ENCODE results near the gene FDX1.
A peak's percentile ranks its signal among the peaks of the same experiment; 100 is the strongest.

Gene FDX1

GRCh38 chr11:110425751-110426545, 3.8 kb upstream of the FDX1 start:
- peaks cover 18% of the 10 kb centered on the region for H3K4me1 Mint-ChIP-seq (ENCODE audit: low read depth)
- H3K27me3 Mint-ChIP-seq = no peaks in the 10 kb centered on the region
- peaks cover 4% of the 10 kb centered on the region for H3K9me3 Mint-ChIP-seq
- H3K36me3 Mint-ChIP-seq (ENCODE audit: low read depth) = peaks cover 3% of the 10 kb centered on the region
- H3K4me3 Mint-ChIP-seq = no peak overlapping the region
- H3K27ac Mint-ChIP-seq = no peak overlapping the region

- Mint-ChIP-seq H3K9me3 (no peaks in the 10 kb centered on the region), H3K4me3 (no peak overlapping the region), H3K27ac (no peak overlapping the region), H3K4me1 (ENCODE audit: low read depth) (peaks cover 39% of the 10 kb centered on the region), H3K36me3 (ENCODE audit: low read depth) (peaks cover 3% of the 10 kb centered on the region), H3K27me3 (no peaks in the 10 kb centered on the region)
These were observed 1.7 kb upstream of the FDX1 start for GRCh38 chr11:110428040-110428439.

GRCh38 chr11:110428956-110429730, 605 bp upstream of the FDX1 start:
- no peaks in the 10 kb centered on the region for H3K9me3 Mint-ChIP-seq
- peak overlapping the region; percentile 66 for H3K27ac Mint-ChIP-seq
- H3K4me1 Mint-ChIP-seq (ENCODE audit: low read depth) = peaks cover 50% of the 10 kb centered on the region
- H3K36me3 Mint-ChIP-seq (ENCODE audit: low read depth) = peaks cover 7% of the 10 kb centered on the region
- H3K4me3 Mint-ChIP-seq = peak overlapping the region; percentile 77
- no peaks in the 10 kb centered on the region for H3K27me3 Mint-ChIP-seq

- H3K27me3 Mint-ChIP-seq = no peaks in the 10 kb centered on the region
- H3K4me1 Mint-ChIP-seq (ENCODE audit: low read depth) = peaks cover 60% of the 10 kb centered on the region
- no peaks in the 10 kb centered on the region for H3K9me3 Mint-ChIP-seq
- peak overlapping the region; percentile 99 for H3K4me3 Mint-ChIP-seq
- H3K36me3 Mint-ChIP-seq (ENCODE audit: low read depth) = peaks cover 7% of the 10 kb centered on the region
- peak overlapping the region; percentile 98 for H3K27ac Mint-ChIP-seq
These were observed 711 bp downstream of the FDX1 start for GRCh38 chr11:110430267-110431050.

GRCh38 chr11:110431051-110431672, 1.4 kb downstream of the FDX1 start:
- H3K4me1 Mint-ChIP-seq (ENCODE audit: low read depth) = peaks cover 66% of the 10 kb centered on the region
- no peaks in the 10 kb centered on the region for H3K9me3 Mint-ChIP-seq
- H3K4me3 Mint-ChIP-seq = peak overlapping the region; percentile 99
- H3K27ac Mint-ChIP-seq = peak overlapping the region; percentile 98
- H3K27me3 Mint-ChIP-seq = no peaks in the 10 kb centered on the region
- H3K36me3 Mint-ChIP-seq (ENCODE audit: low read depth) = peaks cover 7% of the 10 kb centered on the region

GRCh38 chr11:110431674-110432073, 1.9 kb downstream of the FDX1 start:
- Mint-ChIP-seq H3K27ac (peak overlapping the region; percentile 98), H3K27me3 (no peaks in the 10 kb centered on the region), H3K4me3 (peak overlapping the region; percentile 99), H3K4me1 (ENCODE audit: low read depth) (peaks cover 71% of the 10 kb centered on the region), H3K36me3 (ENCODE audit: low read depth) (peaks cover 8% of the 10 kb centered on the region), H3K9me3 (no peaks in the 10 kb centered on the region)

- Mint-ChIP-seq H3K27ac (no peak overlapping the region), H3K36me3 (ENCODE audit: low read depth) (peaks cover 20% of the 10 kb centered on the region), H3K4me1 (ENCODE audit: low read depth) (peaks cover 80% of the 10 kb centered on the region), H3K27me3 (no peaks in the 10 kb centered on the region), H3K9me3 (no peaks in the 10 kb centered on the region), H3K4me3 (peak overlapping the region; percentile 12)
These were observed 3.1 kb downstream of the FDX1 start for GRCh38 chr11:110432713-110433392.

- Mint-ChIP-seq H3K4me3 (no peak overlapping the region), H3K4me1 (ENCODE audit: low read depth) (peaks cover 82% of the 10 kb centered on the region), H3K27me3 (no peaks in the 10 kb centered on the region), H3K36me3 (ENCODE audit: low read depth) (peaks cover 26% of the 10 kb centered on the region), H3K27ac (peak overlapping the region; percentile 2), H3K9me3 (no peaks in the 10 kb centered on the region)
These were observed 3.9 kb downstream of the FDX1 start for GRCh38 chr11:110433393-110434333.

- peaks cover 83% of the 10 kb centered on the region for H3K4me1 Mint-ChIP-seq (ENCODE audit: low read depth)
- H3K27me3 Mint-ChIP-seq = no peaks in the 10 kb centered on the region
- H3K9me3 Mint-ChIP-seq = no peaks in the 10 kb centered on the region
- no peak overlapping the region for H3K27ac Mint-ChIP-seq
- H3K36me3 Mint-ChIP-seq (ENCODE audit: low read depth) = peaks cover 41% of the 10 kb centered on the region
- H3K4me3 Mint-ChIP-seq = no peak overlapping the region
These were observed 5.4 kb downstream of the FDX1 start for GRCh38 chr11:110434952-110435779.

GRCh38 chr11:110435780-110436717, 6.3 kb downstream of the FDX1 start:
- Mint-ChIP-seq H3K27me3 (no peaks in the 10 kb centered on the region), H3K36me3 (ENCODE audit: low read depth) (peaks cover 47% of the 10 kb centered on the region), H3K4me3 (no peak overlapping the region), H3K27ac (no peak overlapping the region), H3K9me3 (no peaks in the 10 kb centered on the region), H3K4me1 (ENCODE audit: low read depth) (peaks cover 83% of the 10 kb centered on the region)

GRCh38 chr11:110438017-110438416, 8.3 kb downstream of the FDX1 start:
- Mint-ChIP-seq H3K36me3 (ENCODE audit: low read depth) (peaks cover 65% of the 10 kb centered on the region), H3K9me3 (no peaks in the 10 kb centered on the region), H3K4me1 (ENCODE audit: low read depth) (peaks cover 68% of the 10 kb centered on the region), H3K4me3 (no peak overlapping the region), H3K27me3 (no peaks in the 10 kb centered on the region), H3K27ac (no peak overlapping the region)

- Mint-ChIP-seq H3K36me3 (ENCODE audit: low read depth) (peaks cover 54% of the 10 kb centered on the region), H3K4me1 (ENCODE audit: low read depth) (peaks cover 18% of the 10 kb centered on the region), H3K9me3 (no peaks in the 10 kb centered on the region), H3K27ac (no peak overlapping the region), H3K27me3 (no peaks in the 10 kb centered on the region), H3K4me3 (no peak overlapping the region)
These were observed 15.7 kb downstream of the FDX1 start for GRCh38 chr11:110445437-110445836.
